Uterus (tissue), 4 donors: ENCODE data around the gene CLNK. TPM values are rescaled to one million over a fixed set of nuclear protein-coding genes. Genes with fewer than 3 reads are reported as not detected.

Source experiments
- DNase-seq, 2 donors: peaks; one replicate each; pipeline ENCODE4 v3.0.0-alpha.2; 2019 to 2020
- H3K27ac ChIP-seq, 2 donors: fragments of 200-600 bp; sonication (generic); 1 replicate in 1 of 2; 2 replicates in 1 of 2; pipeline ENCODE4 v1.5.1; 2016 to 2018
- H3K27me3 ChIP-seq, 2 donors: fragments of 200-600 bp; sonication (generic); one replicate each; pipeline ENCODE4 v1.5.1; 2018 to 2019; ENCODE audit warnings: control low read depth in 1 of 2
- H3K36me3 ChIP-seq, 2 donors: fragments of 200-600 bp; sonication (generic); one replicate each; pipeline ENCODE4 v1.5.1; 2019; ENCODE audit warnings: control low read depth in 1 of 2
- H3K4me1 ChIP-seq, 2 donors: fragments of 200-600 bp; sonication (generic); one replicate each; pipeline ENCODE4 v1.5.1; 2018 to 2019; ENCODE audit warnings: control low read depth in 1 of 2
- H3K4me3 ChIP-seq, 2 donors: fragments of 200-600 bp; sonication (generic); 1 replicate in 1 of 2; 2 replicates in 1 of 2; pipeline ENCODE4 v1.5.1; 2018 to 2019; ENCODE audit warnings: mild to moderate bottlenecking in 1 of 2
- H3K9me3 ChIP-seq, 2 donors: fragments of 200-600 bp; sonication (generic); one replicate each; pipeline ENCODE4 v1.5.1; 2019; ENCODE audit warnings: control low read depth in 1 of 2
- CTCF ChIP-seq, 4 experiments: fragments of 200-600 bp in 2 of 4; fragments of 450-650 bp in 2 of 4; sonication (generic) in 2 of 4; IDR thresholded peaks; one replicate each; pipeline ENCODE4 v1.5.1; 2016 to 2019; ENCODE audit warnings: antibody characterized with exemption in 4 of 4, mild to moderate bottlenecking in 2 of 4, moderate library complexity in 1 of 4
- POLR2A ChIP-seq, 2 donors: fragments of 450-650 bp; IDR thresholded peaks; one replicate each; pipeline ENCODE4 v1.6.1; 2016; ENCODE audit warnings: antibody characterized with exemption in 2 of 2, mild to moderate bottlenecking in 1 of 2, moderate library complexity in 1 of 2
- intact Hi-C: fragments of 100-400 bp; cut with DNase I; formaldehyde crosslinking; loops from one replicate; pipeline ENCODE4 v1.15.1; 2023; ENCODE audit warnings: low total_unique reads
- total RNA-seq, 4 donors: library from RNA; depleted of rRNA in 3 of 4; stranded (reverse); fragments of >200 nt in 3 of 4; gene quantifications; one replicate each; pipeline versions ENCODE4 v1.1.0 to v1.2.4, GENCODE V29; 2014 to 2023
- donor health status: DM: yes; HTN: yes; CAD: no.

CLNK gene
- total RNA-seq, 4 donors from 2014 or later, result not detected

GRCh38 chr4:10731690-10732089, 47.1 kb upstream of the CLNK start:
- H3K27ac ChIP-seq, result no peak overlapping the region
- H3K27me3 ChIP-seq, result no peaks in the 10 kb centered on the region
- no peaks in the 10 kb centered on the region for H3K9me3 ChIP-seq
- no peaks in the 10 kb centered on the region for H3K4me1 ChIP-seq
- DNase-seq, result no peak
- H3K4me3 ChIP-seq, result no peak overlapping the region
- H3K36me3 ChIP-seq, result no peaks in the 10 kb centered on the region
- TF ChIP-seq POLR2A (IDR thresholded peaks at IDR 0.05) (no peak), CTCF (IDR thresholded peaks at IDR 0.05) (no peak)
- intact Hi-C loops, result no loop called here

- no peak overlapping the region for H3K27ac ChIP-seq
These were observed 46.6 kb upstream of the CLNK start for GRCh38 chr4:10731162-10731561.

GRCh38 chr4:10730590-10730989, 46.0 kb upstream of the CLNK start:
- TF ChIP-seq POLR2A (IDR thresholded peaks at IDR 0.05), result no peak
- TF ChIP-seq CTCF (IDR thresholded peaks at IDR 0.05), result no peak
- no peaks in the 10 kb centered on the region for H3K27me3 ChIP-seq

More at GRCh38 chr4:10731162-10731561, 46.6 kb upstream of the CLNK start:
- intact Hi-C loops, result no loop called here
- Histone ChIP-seq H3K9me3 (no peaks in the 10 kb centered on the region), H3K4me1 (no peaks in the 10 kb centered on the region), H3K4me3 (no peak overlapping the region), H3K27me3 (no peaks in the 10 kb centered on the region), H3K36me3 (no peaks in the 10 kb centered on the region)
- no peak for DNase-seq
- TF ChIP-seq POLR2A (IDR thresholded peaks at IDR 0.05) (no peak), CTCF (IDR thresholded peaks at IDR 0.05) (no peak)

GRCh38 chr4:10730019-10730418, 45.5 kb upstream of the CLNK start:
- intact Hi-C loops, result no loop called here
- TF ChIP-seq CTCF (IDR thresholded peaks at IDR 0.05) (no peak), POLR2A (IDR thresholded peaks at IDR 0.05) (no peak)
- Histone ChIP-seq H3K27me3 (no peaks in the 10 kb centered on the region), H3K36me3 (no peaks in the 10 kb centered on the region), H3K27ac (no peak overlapping the region), H3K4me1 (no peaks in the 10 kb centered on the region), H3K9me3 (no peaks in the 10 kb centered on the region), H3K4me3 (no peak overlapping the region)
- no peak for DNase-seq

More at GRCh38 chr4:10730590-10730989, 46.0 kb upstream of the CLNK start:
- no peaks in the 10 kb centered on the region for H3K36me3 ChIP-seq
- intact Hi-C loops, result no loop called here
- no peak overlapping the region for H3K4me3 ChIP-seq
- no peak overlapping the region for H3K27ac ChIP-seq
- H3K9me3 ChIP-seq, result no peaks in the 10 kb centered on the region
- DNase-seq, result no peak
- no peaks in the 10 kb centered on the region for H3K4me1 ChIP-seq

- no peak for TF ChIP-seq CTCF (IDR thresholded peaks at IDR 0.05)
- no peak for TF ChIP-seq POLR2A (IDR thresholded peaks at IDR 0.05)
- no peak for DNase-seq
These were observed 44.8 kb upstream of the CLNK start for GRCh38 chr4:10729366-10729765.

More at GRCh38 chr4:10729366-10729765, 44.8 kb upstream of the CLNK start:
- Histone ChIP-seq H3K27ac (no peak overlapping the region), H3K4me1 (no peaks in the 10 kb centered on the region), H3K36me3 (no peaks in the 10 kb centered on the region), H3K9me3 (no peaks in the 10 kb centered on the region), H3K4me3 (no peak overlapping the region), H3K27me3 (no peaks in the 10 kb centered on the region)
- intact Hi-C loops, result no loop called here
